GM23248 (cell line): ENCODE data around the gene GULP1. TPM values are rescaled to one million over a fixed set of nuclear protein-coding genes. Genes with fewer than 3 reads are reported as not detected.

Experiments
- DNase-seq: peaks from one replicate; pipeline ENCODE4 v3.0.0-alpha.2; 2015
- H2AFZ ChIP-seq: fragments of 200-600 bp; sonication (generic); 2 replicates; pipeline ENCODE4 v1.6.1; 2016; ENCODE audit warnings: antibody characterized with exemption
- H3F3A ChIP-seq: fragments of 200-600 bp; sonication (generic); 2 replicates; pipeline ENCODE4 v1.6.1; 2016; ENCODE audit warnings: mild to moderate bottlenecking, antibody characterized with exemption, mixed run types; ENCODE audit not compliant: insufficient read depth
- H3K27ac ChIP-seq: fragments of 200-600 bp; sonication (generic); 2 replicates; pipeline ENCODE4 v1.5.1; 2016; ENCODE audit warnings: mild to moderate bottlenecking
- H3K27me3 ChIP-seq: fragments of 200-600 bp; sonication (generic); replicated peaks from 2 replicates; pipeline ENCODE4 v1.6.1; 2016; ENCODE audit warnings: mild to moderate bottlenecking; ENCODE audit not compliant: insufficient read depth
- H3K36me3 ChIP-seq: fragments of 200-600 bp; sonication (generic); 2 replicates; pipeline ENCODE4 v1.6.1; 2016; ENCODE audit warnings: low read depth, mild to moderate bottlenecking
- H3K4me1 ChIP-seq: fragments of 200-600 bp; sonication (generic); 2 replicates; pipeline ENCODE4 v1.6.1; 2016; ENCODE audit warnings: mild to moderate bottlenecking; ENCODE audit not compliant: insufficient read depth
- H3K4me2 ChIP-seq: fragments of 200-600 bp; sonication (generic); one replicate; pipeline ENCODE4 v1.6.1; 2016; ENCODE audit warnings: mild to moderate bottlenecking; ENCODE audit not compliant: unreplicated experiment
- H3K4me3 ChIP-seq: fragments of 200-600 bp; sonication (generic); 2 replicates; pipeline ENCODE4 v1.5.1; 2016; ENCODE audit warnings: mild to moderate bottlenecking
- H3K79me2 ChIP-seq: fragments of 200-600 bp; sonication (generic); 2 replicates; pipeline ENCODE4 v1.6.1; 2016; ENCODE audit warnings: mild to moderate bottlenecking; ENCODE audit not compliant: insufficient read depth
- H3K9ac ChIP-seq: fragments of 200-600 bp; sonication (generic); 2 replicates; pipeline ENCODE4 v1.6.1; 2016; ENCODE audit warnings: mild to moderate bottlenecking
- H3K9me2 ChIP-seq: fragments of 200-600 bp; sonication (generic); 2 replicates; pipeline ENCODE4 v1.6.1; 2016; ENCODE audit warnings: mixed run types, mild to moderate bottlenecking, moderate library complexity; ENCODE audit not compliant: insufficient read depth
- H3K9me3 ChIP-seq: fragments of 200-600 bp; sonication (generic); one replicate; pipeline ENCODE4 v1.6.1; 2017; ENCODE audit warnings: low read depth
- H4K20me1 ChIP-seq: fragments of 200-600 bp; sonication (generic); 2 replicates; pipeline ENCODE4 v1.6.0; 2016; ENCODE audit not compliant: insufficient read depth
- EZH2 ChIP-seq: fragments of 200-600 bp; sonication (generic); IDR thresholded peaks from 2 replicates; pipeline ENCODE4 v1.6.1; 2018; ENCODE audit warnings: antibody characterized with exemption, mild to moderate bottlenecking; ENCODE audit not compliant: insufficient read depth, poor library complexity, severe bottlenecking
- EZH2phosphoT487 ChIP-seq: fragments of 200-600 bp; sonication (generic); IDR thresholded peaks from 2 replicates; pipeline ENCODE4 v1.6.1; 2018; ENCODE audit warnings: antibody characterized with exemption, moderate library complexity, mild to moderate bottlenecking, low read depth; ENCODE audit not compliant: insufficient read depth
- WGBS, 2 experiments: methylation state at CpG; one replicate each; pipeline ENCODE4 v1.1.6; 2015 to 2017; ENCODE audit warnings: low lambda C conversion rate in 2 of 2, low coverage in 1 of 2; ENCODE audit errors: missing lambda C conversion rate in 2 of 2; 5-methylcytosine and 5-hydroxymethylcytosine counted together
- in situ Hi-C: fragments of 300-500 bp; cut with MboI; formaldehyde crosslinking; loops from 2 replicates; pipeline ENCODE4 v1.15.0; 2020
- polyA plus RNA-seq: library from polyadenylated mRNA; unstranded; fragments of >200 nt; fragmentation: Nextera tagmentation; extraction: Ambion mirVana; gene quantifications from 2 replicates; pipeline ENCODE4 v1.2.1, GENCODE V29; 2016
- total RNA-seq: library from RNA; depleted of rRNA; stranded (reverse); fragments of >200 nt; shearing (Covaris generic); gene quantifications from 2 replicates; pipeline ENCODE4 v1.2.3, GENCODE V29; 2014

GULP1 gene
- total and polyA plus RNA-seq, 2 experiments from 2014 or later = 6.1 to 11.9 TPM

DNA sequence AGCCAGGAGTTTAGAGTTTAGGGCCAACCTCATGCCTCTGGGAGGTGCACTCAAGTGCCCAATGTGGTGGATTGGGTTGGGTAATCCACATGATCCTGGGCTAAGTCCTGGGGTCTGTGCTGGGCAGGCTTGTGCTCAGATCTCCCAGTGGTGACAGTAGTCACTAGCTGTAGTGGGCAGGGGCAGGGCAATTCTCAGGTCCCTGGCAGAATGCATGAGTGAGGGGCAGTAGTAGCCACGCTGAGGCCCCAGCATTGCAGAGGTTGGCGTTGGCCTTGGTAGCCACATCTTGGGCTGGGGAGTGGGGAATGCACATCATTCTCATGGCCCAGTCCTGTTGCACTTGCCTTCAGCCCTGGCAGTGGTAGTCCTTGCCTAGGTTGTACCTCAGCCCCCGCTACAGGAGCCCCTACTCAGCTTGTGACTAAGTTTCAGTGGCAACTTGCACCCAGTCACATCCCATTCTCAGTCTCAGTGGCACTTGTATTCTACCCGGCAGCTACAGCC, 269.9 kb downstream of the GULP1 start:
- WGBS, 2 experiments = 52 to 62% methylated on average over 4 of the region's 4 CpGs
- H3K9me2 ChIP-seq = no peaks in the 10 kb centered on the region
- no peak overlapping the region for H3K4me2 ChIP-seq
- no peaks in the 10 kb centered on the region for H3K36me3 ChIP-seq
- H3K9ac ChIP-seq = no peak overlapping the region
- H3K27ac ChIP-seq = no peak overlapping the region
- DNase-seq = no peak
- no peaks in the 10 kb centered on the region for H3K27me3 ChIP-seq
- H3K4me1 ChIP-seq = no peaks in the 10 kb centered on the region
- no peaks in the 10 kb centered on the region for H3K79me2 ChIP-seq
- no peak overlapping the region for H3K4me3 ChIP-seq
- no peaks in the 10 kb centered on the region for H4K20me1 ChIP-seq
- in situ Hi-C loops = no loop called here
- H3F3A ChIP-seq = no peaks in the 10 kb centered on the region
- TF ChIP-seq EZH2 (no peak), EZH2phosphoT487 (no peak)
- no peaks in the 10 kb centered on the region for H3K9me3 ChIP-seq
- no peak overlapping the region for H2AFZ ChIP-seq

DNA sequence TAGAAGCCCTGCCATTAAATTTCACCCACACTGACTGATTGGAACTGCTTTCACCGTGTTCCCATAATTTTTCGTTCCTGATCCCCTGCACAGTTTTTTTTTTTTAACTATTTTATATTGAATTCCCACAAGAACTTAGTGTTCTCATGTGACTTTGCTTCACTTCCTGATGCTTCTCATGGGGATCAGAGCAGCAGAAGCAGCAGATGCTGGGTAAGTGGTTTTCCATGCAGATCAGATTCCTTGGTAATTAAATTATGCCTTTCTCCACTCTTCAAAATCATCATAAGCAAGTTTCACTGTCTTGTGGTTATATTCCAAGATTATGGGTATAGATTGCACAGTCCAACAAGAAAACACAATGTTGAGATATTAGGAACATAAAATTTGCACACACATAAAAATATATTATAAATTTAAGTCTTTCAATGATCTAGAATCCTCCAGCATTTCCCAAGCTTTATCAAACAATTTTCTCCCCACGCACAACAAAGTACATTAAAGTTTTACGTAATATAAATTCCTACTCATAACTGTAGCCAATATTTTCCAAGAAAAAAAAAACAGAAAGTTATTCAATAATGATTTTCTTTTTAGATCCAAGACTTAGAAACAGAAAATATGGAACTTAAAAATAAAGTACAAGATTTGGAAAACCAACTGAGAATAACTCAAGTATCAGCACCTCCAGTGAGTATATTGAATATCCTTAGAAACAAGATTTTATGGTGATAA, 277.9 kb downstream of the GULP1 start:
- peak; percentile 3 for DNase-seq
- in situ Hi-C loops = no loop called here

DNA sequence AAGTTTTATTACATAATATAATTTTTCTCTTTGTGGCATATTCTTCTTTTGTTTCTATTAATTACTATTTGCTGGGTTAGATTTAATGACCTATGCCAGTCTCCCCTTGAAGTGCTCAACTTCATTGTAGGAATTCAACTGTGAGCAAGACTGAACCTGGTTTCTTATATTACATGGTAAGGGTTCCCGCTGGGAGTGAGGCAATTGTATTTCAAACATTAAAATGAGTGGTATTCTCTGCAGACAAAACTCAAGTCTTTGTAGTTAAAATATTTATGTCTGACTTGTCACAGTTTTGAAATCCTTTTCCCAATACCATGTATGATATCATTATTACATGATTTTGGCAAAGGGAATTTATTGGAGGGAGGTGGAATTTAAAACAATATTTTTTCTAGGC, 278.7 kb downstream of the GULP1 start:
- H2AFZ ChIP-seq = no peak overlapping the region
- DNase-seq = no peak
- H3K9me2 ChIP-seq = 0 out of 2 replicates have a peak, but pooled peaks cover 2% of the 10 kb centered on the region
- H3K27ac ChIP-seq = no peak overlapping the region
- H3K4me2 ChIP-seq = no peak overlapping the region
- TF ChIP-seq EZH2phosphoT487 = no peak
- no peak for TF ChIP-seq EZH2
- H3K4me3 ChIP-seq = no peak overlapping the region
- 96% methylated on average over 1 of the region's 1 CpG for WGBS, 2 experiments
- H3K79me2 ChIP-seq = no peaks in the 10 kb centered on the region
- in situ Hi-C loops = no loop called here
- no peak overlapping the region for H3K9ac ChIP-seq
- H3K36me3 ChIP-seq = no peaks in the 10 kb centered on the region
- no peaks in the 10 kb centered on the region for H3K27me3 ChIP-seq
- H4K20me1 ChIP-seq = no peaks in the 10 kb centered on the region
- no peaks in the 10 kb centered on the region for H3K9me3 ChIP-seq
- no peaks in the 10 kb centered on the region for H3F3A ChIP-seq
- no peaks in the 10 kb centered on the region for H3K4me1 ChIP-seq

More for the DNA sequence above, 277.9 kb downstream of the GULP1 start:
- no peak overlapping the region for H3K9ac ChIP-seq
- H3K9me3 ChIP-seq = no peaks in the 10 kb centered on the region
- H3K4me1 ChIP-seq = no peaks in the 10 kb centered on the region
- no peak overlapping the region for H3K4me3 ChIP-seq
- no peaks in the 10 kb centered on the region for H4K20me1 ChIP-seq
- TF ChIP-seq EZH2 (no peak), EZH2phosphoT487 (no peak)
- H2AFZ ChIP-seq = peak overlapping the region; percentile 68
- WGBS, 2 experiments = 53 to 61% methylated on average over 4 of the region's 4 CpGs
- H3K27ac ChIP-seq = no peak overlapping the region
- H3F3A ChIP-seq = no peaks in the 10 kb centered on the region
- H3K4me2 ChIP-seq = no peak overlapping the region
- no peaks in the 10 kb centered on the region for H3K79me2 ChIP-seq
- no peaks in the 10 kb centered on the region for H3K36me3 ChIP-seq
- no peaks in the 10 kb centered on the region for H3K27me3 ChIP-seq
- 0 out of 2 replicates have a peak, but pooled peaks cover 2% of the 10 kb centered on the region for H3K9me2 ChIP-seq

DNA sequence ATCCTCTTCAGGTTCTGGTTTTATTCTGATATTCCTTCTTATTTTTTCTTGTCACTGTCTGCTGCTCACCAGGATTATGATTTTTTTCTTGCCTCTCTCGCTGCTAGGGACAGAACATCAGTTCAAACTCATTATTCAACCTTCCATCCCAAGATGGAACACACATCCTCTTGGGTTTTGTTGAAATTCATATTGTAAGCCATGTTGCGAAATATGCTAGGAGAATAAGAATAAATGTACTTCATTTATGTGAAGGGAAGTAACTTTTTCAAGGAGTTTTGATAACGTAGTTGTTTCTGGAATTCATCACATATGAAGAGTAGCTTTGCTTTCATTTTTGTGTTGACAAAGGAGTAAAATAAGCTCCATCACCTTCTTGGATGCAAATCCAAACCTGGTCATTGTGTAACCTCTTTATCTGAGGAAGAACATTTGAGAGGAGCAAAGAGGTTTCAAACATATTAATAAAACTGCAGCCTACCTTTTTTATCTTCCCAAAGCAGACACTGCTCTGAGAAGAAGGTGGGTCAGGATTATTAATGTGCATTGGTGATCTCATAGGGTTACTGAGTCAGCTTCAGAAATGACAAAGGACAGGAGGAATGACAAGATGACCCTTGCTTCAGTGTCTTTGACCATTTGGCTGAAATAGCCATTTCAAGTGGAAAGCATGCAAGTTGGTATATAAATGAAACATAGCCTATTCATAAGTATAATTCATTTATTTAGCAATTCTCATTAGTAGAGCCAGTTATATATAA, 280.0 kb downstream of the GULP1 start:
- H3K4me2 ChIP-seq = no peak overlapping the region
- in situ Hi-C loops = no loop called here
- H3K36me3 ChIP-seq = no peaks in the 10 kb centered on the region
- no peak overlapping the region for H3K9ac ChIP-seq
- no peak overlapping the region for H3K4me3 ChIP-seq
- TF ChIP-seq EZH2 (no peak), EZH2phosphoT487 (no peak)
- H3K27ac ChIP-seq = no peak overlapping the region
- no peaks in the 10 kb centered on the region for H3K9me3 ChIP-seq
- H3K4me1 ChIP-seq = no peaks in the 10 kb centered on the region
- 86 to 89% methylated on average over 3 of the region's 3 CpGs for WGBS, 2 experiments
- no peak for DNase-seq
- no peaks in the 10 kb centered on the region for H3K79me2 ChIP-seq
- H2AFZ ChIP-seq = no peak overlapping the region
- H3K27me3 ChIP-seq = no peaks in the 10 kb centered on the region
- H3F3A ChIP-seq = peaks cover 2% of the 10 kb centered on the region; the same call in 1 of the 2 replicates
- 0 out of 2 replicates have a peak, but pooled peaks cover 2% of the 10 kb centered on the region for H3K9me2 ChIP-seq
- H4K20me1 ChIP-seq = no peaks in the 10 kb centered on the region
